ENCODE measurements around the gene PYROXD2. TPM values are rescaled to one million over a fixed set of nuclear protein-coding genes. Genes with fewer than 3 reads are reported as not detected.

Gene PYROXD2
- total RNA-seq, 1 experiment from 2014 or later, result 2.2 TPM

- BruUV-seq (replicated peaks), result no TSS peak
- no peaks in the 10 kb centered on the region for H3K9me3 ChIP-seq
- no peaks in the 10 kb centered on the region; the same call in 1 of the 2 replicates for H3K27me3 ChIP-seq (replicated peaks; ENCODE audit: control insufficient read depth, insufficient read depth, low read length)
- POLR2A ChIA-PET, result no interaction called here
- H3K36me3 Mint-ChIP-seq (ENCODE audit: insufficient read depth, unreplicated experiment), result no peaks in the 10 kb centered on the region
- no peaks in the 10 kb centered on the region for H3K36me3 ChIP-seq (ENCODE audit: control insufficient read depth, insufficient read depth, low read length)
- CTCF ChIA-PET, result no interaction called here
- no peaks in the 10 kb centered on the region for H3K4me1 ChIP-seq
- H3K4me1 Mint-ChIP-seq (ENCODE audit: low read depth, unreplicated experiment), result no peaks in the 10 kb centered on the region
- intact Hi-C loops (cut with micrococcal nuclease; ENCODE audit: unreplicated experiment), result no loop called here
- no peak overlapping the region for H3K27ac Mint-ChIP-seq (ENCODE audit: unreplicated experiment)
- TF ChIP-seq CTCF (IDR thresholded peaks at IDR 0.05; ENCODE audit: insufficient read depth in 1 of 2, low read depth in 1 of 2, low read length in 1 of 2, severe bottlenecking in 1 of 2, unreplicated experiment in 1 of 2), result no peak
- no peak overlapping the region for H3K4me3 Mint-ChIP-seq (ENCODE audit: unreplicated experiment)
- no peaks in the 10 kb centered on the region for H3K9me3 Mint-ChIP-seq (ENCODE audit: unreplicated experiment)
- DNase-seq, result no peak
- H3K27me3 Mint-ChIP-seq (ENCODE audit: insufficient read depth, unreplicated experiment), result peaks cover 21% of the 10 kb centered on the region
- no peak overlapping the region for H3K4me3 ChIP-seq (ENCODE audit: low read depth, low read length)
Observed at GRCh38 chr10:98340940-98341310, 74.1 kb downstream of the PYROXD2 start.

- H3K36me3 ChIP-seq (ENCODE audit: control insufficient read depth, insufficient read depth, low read length), result no peaks in the 10 kb centered on the region
- no peak for TF ChIP-seq CTCF (IDR thresholded peaks at IDR 0.05; ENCODE audit: insufficient read depth in 1 of 2, low read depth in 1 of 2, low read length in 1 of 2, severe bottlenecking in 1 of 2, unreplicated experiment in 1 of 2)
- no TSS peak for BruUV-seq (replicated peaks)
- ChIA-PET CTCF (no interaction called here), POLR2A (no interaction called here)
- no peaks in the 10 kb centered on the region for H3K4me1 ChIP-seq
- no peak overlapping the region for H3K4me3 Mint-ChIP-seq (ENCODE audit: unreplicated experiment)
- intact Hi-C loops (cut with micrococcal nuclease; ENCODE audit: unreplicated experiment), result no loop called here
- no peaks in the 10 kb centered on the region; the same call in 1 of the 2 replicates for H3K27me3 ChIP-seq (replicated peaks; ENCODE audit: control insufficient read depth, insufficient read depth, low read length)
- no peaks in the 10 kb centered on the region for H3K9me3 ChIP-seq
- DNase-seq, result no peak
- no peak overlapping the region for H3K4me3 ChIP-seq (ENCODE audit: low read depth, low read length)
- H3K27me3 Mint-ChIP-seq (ENCODE audit: insufficient read depth, unreplicated experiment), result peaks cover 21% of the 10 kb centered on the region
- no peaks in the 10 kb centered on the region for H3K4me1 Mint-ChIP-seq (ENCODE audit: low read depth, unreplicated experiment)
- no peak overlapping the region for H3K27ac Mint-ChIP-seq (ENCODE audit: unreplicated experiment)
- H3K36me3 Mint-ChIP-seq (ENCODE audit: insufficient read depth, unreplicated experiment), result no peaks in the 10 kb centered on the region
- H3K9me3 Mint-ChIP-seq (ENCODE audit: unreplicated experiment), result no peaks in the 10 kb centered on the region
Observed at GRCh38 chr10:98340261-98340939, 74.6 kb downstream of the PYROXD2 start.

- POLR2A ChIA-PET, result no interaction called here
Observed at GRCh38 chr10:98339799-98340198, 75.2 kb downstream of the PYROXD2 start.

More at GRCh38 chr10:98339799-98340198, 75.2 kb downstream of the PYROXD2 start:
- H3K27me3 ChIP-seq (replicated peaks; ENCODE audit: control insufficient read depth, insufficient read depth, low read length), result no peaks in the 10 kb centered on the region; the same call in 1 of the 2 replicates
- intact Hi-C loops (cut with micrococcal nuclease; ENCODE audit: unreplicated experiment), result no loop called here
- no peaks in the 10 kb centered on the region for H3K9me3 ChIP-seq
- H3K27ac Mint-ChIP-seq (ENCODE audit: unreplicated experiment), result no peak overlapping the region
- no peak for TF ChIP-seq CTCF (IDR thresholded peaks at IDR 0.05; ENCODE audit: insufficient read depth in 1 of 2, low read depth in 1 of 2, low read length in 1 of 2, severe bottlenecking in 1 of 2, unreplicated experiment in 1 of 2)
- DNase-seq, result no peak
- H3K9me3 Mint-ChIP-seq (ENCODE audit: unreplicated experiment), result no peaks in the 10 kb centered on the region
- H3K27me3 Mint-ChIP-seq (ENCODE audit: insufficient read depth, unreplicated experiment), result peaks cover 26% of the 10 kb centered on the region
- no peaks in the 10 kb centered on the region for H3K4me1 Mint-ChIP-seq (ENCODE audit: low read depth, unreplicated experiment)
- no peaks in the 10 kb centered on the region for H3K4me1 ChIP-seq
- H3K36me3 ChIP-seq (ENCODE audit: control insufficient read depth, insufficient read depth, low read length), result no peaks in the 10 kb centered on the region
- no TSS peak for BruUV-seq (replicated peaks)
- H3K4me3 Mint-ChIP-seq (ENCODE audit: unreplicated experiment), result no peak overlapping the region
- CTCF ChIA-PET, result no interaction called here
- H3K4me3 ChIP-seq (ENCODE audit: low read depth, low read length), result no peak overlapping the region
- no peaks in the 10 kb centered on the region for H3K36me3 Mint-ChIP-seq (ENCODE audit: insufficient read depth, unreplicated experiment)

Measured in Caco-2 (cell line).